Astrocyte of the cerebellum (primary cell): ENCODE measurements around the gene DOCK6.

Experiments
- DNase-seq: peaks from one replicate; pipeline ENCODE4 v3.0.0-alpha.2; 2011; ENCODE audit warnings: low read depth
- H3K4me3 ChIP-seq: 2 replicates; pipeline ENCODE4 v1.5.1; 2011; ENCODE audit warnings: mild to moderate bottlenecking, low read depth, low read length, moderate library complexity
- CTCF ChIP-seq: IDR thresholded peaks from 2 replicates; pipeline ENCODE4 v1.5.1; 2012; ENCODE audit warnings: low read length, low read depth, moderate library complexity, mild to moderate bottlenecking; ENCODE audit errors: missing control alignments
- in situ Hi-C: cut with HindIII; loops from 2 replicates; pipeline ENCODE4 v1.10.0; 2017; ENCODE audit warnings: low sequenced_read_pairs

The DOCK6 gene

DNA sequence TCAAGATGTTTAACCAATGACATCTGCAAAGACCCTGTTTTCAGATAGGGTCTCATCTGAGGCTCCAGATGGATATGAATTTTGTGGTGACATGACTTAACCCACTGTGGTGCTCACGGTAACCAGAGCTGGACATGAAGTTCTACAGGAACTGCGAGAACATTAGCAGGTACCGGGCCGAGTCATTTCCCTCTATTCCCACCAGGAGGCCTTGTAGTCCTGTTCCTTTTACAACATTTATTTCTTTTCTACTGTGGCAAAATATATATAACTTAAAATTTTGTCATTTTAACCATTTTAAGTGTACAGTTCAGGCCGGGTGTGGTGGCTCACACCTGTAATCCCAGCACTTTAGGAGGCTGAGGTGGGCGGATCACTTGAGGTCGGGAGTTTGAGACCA, 26.0 kb upstream of the DOCK6 start:
- in situ Hi-C loops: no loop called here
- peak; percentile 69 for TF ChIP-seq CTCF
- H3K4me3 ChIP-seq: no peak overlapping the region
- DNase-seq: no peak

DNA sequence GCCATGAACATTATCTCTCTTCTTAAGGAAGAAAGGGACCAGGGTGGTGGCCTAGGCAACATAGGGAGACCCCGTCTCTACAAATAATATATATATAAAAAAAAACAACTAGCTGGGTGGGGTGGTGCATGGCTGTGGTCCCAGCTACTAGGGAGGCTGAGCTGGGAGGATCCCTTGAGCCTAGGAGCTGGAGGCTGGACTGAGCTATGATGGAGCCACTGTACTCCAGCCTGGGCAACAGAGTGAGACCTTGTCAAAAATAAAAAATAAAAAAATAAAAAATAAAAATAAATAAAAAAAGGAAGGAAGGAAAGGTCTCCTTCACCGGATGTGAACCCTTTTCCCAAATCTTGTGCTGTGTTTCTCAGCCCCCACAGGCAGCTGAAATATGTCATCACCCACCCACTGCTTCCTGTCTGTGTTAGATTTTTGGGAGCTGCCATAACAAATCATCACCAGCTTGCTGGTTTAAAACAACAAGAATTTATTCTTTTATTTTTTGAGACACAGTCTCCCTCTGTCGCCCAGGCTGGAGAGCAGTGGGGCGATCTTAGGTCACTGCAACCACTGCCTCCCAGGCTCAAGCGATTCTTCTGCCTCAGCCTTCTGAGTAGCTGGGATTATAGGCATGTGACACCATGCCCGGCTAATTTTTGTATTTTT, 24.1 kb upstream of the DOCK6 start:
- no peak for DNase-seq
- no peak for TF ChIP-seq CTCF
- in situ Hi-C loops: no loop called here
- no peak overlapping the region for H3K4me3 ChIP-seq

- no peak overlapping the region for H3K4me3 ChIP-seq
- in situ Hi-C loops: no loop called here
- DNase-seq: no peak
- no peak for TF ChIP-seq CTCF
Measured at GRCh38 chr19:11284515-11284914, 22.2 kb upstream of the DOCK6 start.

DNA sequence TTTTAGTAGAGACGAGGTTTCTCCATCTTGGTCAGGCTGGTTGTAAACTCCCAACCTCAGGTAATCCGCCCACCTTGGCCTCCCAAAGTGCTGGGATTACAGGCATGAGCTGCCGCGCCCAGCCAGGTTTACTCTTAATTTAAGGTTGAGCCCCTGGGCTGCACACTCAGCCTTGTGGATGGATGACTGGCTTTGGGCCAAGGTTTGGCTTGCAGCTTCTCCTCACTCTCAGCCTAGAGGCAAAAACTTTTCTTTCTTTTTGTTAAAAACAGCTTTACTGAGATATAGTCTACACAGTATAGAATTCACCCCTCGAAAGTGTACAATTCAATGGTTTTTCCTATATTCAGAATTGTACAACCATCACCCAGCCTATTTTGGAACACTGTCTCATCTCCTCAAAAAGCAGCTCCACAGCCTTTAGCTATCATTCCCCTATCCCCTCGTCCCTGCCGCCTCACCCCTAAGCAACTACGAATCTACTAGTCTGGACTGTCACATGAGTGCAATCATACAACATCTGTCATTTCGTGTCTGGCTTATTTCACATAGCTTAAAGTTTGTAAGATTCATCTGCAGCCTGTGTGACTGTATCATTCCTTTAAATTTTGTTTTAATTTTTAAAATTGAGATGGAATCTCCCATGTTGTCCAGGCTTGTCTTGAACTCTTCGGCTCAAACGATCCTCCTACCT, 19.2 kb upstream of the DOCK6 start:
- H3K4me3 ChIP-seq: no peak overlapping the region
- in situ Hi-C loops: no loop called here
- no peak for DNase-seq
- no peak for TF ChIP-seq CTCF

DNA sequence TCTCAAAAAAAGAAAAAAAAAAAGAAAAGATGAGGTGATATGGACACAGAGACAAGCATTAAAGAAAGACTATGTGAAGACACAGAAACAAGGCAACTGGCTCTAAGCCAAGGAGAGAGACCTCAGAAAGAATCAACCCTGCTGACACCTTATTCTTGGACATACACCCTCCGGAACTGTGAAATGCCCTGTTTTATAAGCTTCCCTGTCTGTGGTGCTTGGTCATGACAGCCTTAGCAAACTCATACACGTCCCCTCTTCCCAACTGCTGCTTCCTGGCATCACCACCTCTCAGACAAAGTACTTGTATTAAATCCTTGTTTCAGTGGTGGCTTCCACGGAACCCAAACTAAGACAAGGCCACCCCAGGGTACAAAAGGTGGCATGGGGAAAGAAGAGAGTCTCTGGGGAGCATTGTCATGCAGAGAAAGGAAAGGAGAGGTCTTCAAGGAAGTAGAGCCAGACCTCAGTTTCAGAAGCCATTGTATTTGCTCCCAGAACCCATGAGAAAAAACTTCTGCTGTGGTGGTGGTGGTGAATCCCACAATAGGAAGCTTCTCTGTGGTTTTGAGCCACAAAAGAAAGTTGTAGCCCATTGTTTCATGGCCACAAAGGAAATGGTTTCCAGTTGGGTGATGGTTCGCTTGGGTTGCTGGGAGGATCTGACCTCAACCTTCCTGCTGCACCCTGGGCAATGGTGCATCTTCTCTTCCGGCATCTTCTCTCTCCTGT, 17.3 kb upstream of the DOCK6 start:
- no peak overlapping the region for H3K4me3 ChIP-seq
- in situ Hi-C loops: no loop called here
- TF ChIP-seq CTCF: no peak
- DNase-seq: peak; percentile 23

DNA sequence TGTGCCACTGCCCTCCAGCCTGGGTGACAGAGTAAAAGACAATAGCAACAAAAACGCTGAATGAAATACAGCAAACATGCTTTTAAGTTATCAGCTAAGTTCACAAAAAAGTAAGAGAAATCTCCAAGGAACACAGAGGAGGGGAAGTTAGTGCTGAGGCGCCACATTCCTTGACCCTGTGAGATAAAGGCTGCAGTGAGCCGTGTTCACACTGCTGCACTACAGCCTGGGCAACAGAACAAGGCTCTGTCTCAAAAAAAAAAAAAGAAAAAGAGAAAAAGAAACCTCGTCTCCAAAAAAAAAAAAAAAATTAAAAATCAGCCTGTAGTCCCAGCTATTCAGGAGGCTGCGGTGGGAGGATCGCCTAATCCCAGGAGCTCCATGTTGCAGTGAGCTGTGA, 16.3 kb upstream of the DOCK6 start:
- TF ChIP-seq CTCF: no peak
- in situ Hi-C loops: no loop called here
- H3K4me3 ChIP-seq: no peak overlapping the region
- DNase-seq: no peak
